ENCODE data around the gene ZBTB45.
"Not testable (repeated sequence)": the region's sequence is repeated elsewhere in the genome, so short reads cannot be mapped to it uniquely, and the experiment has no call there.

The ZBTB45 gene

DNA sequence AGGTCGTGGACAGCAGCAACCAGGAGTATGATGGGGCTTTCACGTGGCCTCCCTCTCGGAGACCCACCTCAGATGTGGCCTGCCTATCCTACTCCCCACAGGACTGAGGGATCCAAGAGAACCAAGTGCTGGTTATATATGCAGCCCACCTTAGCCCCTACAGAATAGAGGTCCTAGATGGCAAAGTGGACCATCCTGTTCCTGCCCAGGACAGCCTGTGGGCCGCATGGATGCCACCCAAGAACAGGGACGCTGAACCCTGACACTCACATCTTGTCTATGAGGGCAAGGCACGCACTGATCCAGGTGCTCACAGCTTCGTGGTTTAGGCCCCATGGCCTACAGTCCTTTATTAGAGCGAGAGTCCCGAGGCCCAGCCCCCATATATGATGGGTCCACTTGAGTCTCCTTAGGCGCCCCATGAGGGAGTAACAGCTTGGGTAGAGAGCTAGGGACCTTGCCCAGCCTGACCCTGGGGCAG, 6.4 kb downstream of the ZBTB45 start:
- H3K9me3 Mint-ChIP-seq: no peaks in the 10 kb centered on the region
- H3K27me3 Mint-ChIP-seq (ENCODE audit: low read depth): no peaks in the 10 kb centered on the region
- H3K4me3 Mint-ChIP-seq: peak overlapping the region in 1 of 3 experiments; percentile 68
- TF ChIP-seq, protein P1, sequence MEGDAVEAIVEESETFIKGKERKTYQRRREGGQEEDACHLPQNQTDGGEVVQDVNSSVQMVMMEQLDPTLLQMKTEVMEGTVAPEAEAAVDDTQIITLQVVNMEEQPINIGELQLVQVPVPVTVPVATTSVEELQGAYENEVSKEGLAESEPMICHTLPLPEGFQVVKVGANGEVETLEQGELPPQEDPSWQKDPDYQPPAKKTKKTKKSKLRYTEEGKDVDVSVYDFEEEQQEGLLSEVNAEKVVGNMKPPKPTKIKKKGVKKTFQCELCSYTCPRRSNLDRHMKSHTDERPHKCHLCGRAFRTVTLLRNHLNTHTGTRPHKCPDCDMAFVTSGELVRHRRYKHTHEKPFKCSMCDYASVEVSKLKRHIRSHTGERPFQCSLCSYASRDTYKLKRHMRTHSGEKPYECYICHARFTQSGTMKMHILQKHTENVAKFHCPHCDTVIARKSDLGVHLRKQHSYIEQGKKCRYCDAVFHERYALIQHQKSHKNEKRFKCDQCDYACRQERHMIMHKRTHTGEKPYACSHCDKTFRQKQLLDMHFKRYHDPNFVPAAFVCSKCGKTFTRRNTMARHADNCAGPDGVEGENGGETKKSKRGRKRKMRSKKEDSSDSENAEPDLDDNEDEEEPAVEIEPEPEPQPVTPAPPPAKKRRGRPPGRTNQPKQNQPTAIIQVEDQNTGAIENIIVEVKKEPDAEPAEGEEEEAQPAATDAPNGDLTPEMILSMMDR (IDR thresholded peaks at IDR 0.05; ENCODE audit: unreplicated experiment in 3 of 3): no peak
- peaks cover 12% of the 10 kb centered on the region for H3K4me1 Mint-ChIP-seq
- no peak overlapping the region for H3K27ac Mint-ChIP-seq
- H3K36me3 Mint-ChIP-seq (ENCODE audit: low read depth): peaks cover 7% of the 10 kb centered on the region

DNA sequence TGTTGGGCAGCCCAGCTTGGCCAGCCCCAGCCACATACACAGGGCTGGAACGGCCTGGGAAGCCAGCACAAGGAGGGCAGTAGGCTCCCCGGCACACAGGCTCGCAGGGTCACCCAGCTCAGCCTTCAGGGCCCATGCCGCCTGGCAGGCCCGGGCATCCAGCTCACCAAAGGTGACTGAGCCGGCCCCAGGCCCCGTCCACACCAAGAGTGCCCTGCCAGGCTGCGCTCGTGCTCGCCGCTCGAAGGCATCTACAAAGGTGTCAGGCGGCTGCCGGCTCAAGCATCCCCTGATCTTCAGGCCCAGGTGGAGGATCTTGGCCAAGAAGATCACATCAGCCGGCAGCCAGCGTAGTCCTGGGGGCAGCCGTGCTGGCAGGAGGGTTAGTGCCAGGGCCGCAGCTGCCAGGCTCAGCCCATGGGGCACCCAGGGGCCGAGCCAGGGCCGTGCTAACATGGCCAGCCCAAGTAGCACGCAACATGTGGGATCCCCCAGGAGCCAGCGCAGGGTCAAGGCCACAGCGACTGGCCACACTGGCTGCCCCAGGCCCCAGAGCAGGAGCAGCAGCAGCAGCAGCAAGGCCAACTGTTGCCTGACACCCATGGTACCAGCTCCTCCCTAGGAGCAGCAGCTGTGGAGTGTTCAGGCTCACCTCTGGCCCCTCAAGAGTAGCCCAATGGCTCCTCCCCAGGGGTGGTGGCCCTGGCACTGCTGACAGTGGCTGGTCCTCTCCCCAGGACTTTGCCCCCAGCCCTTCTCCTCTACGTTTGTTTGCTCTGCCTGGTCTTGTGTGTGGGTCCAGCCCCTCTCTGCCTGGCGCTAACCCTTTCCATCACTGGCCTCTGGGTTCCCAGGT, 8.0 kb downstream of the ZBTB45 start, which contains the start of gene SLC27A5:
Gene SLC27A5 (minus strand): TSS at position 640 of the 856 bp plus-strand sequence. CDS start 37 bp downstream, at position 603.
- H3K4me3 Mint-ChIP-seq: no peak within 1 kb of the TSS
- peaks cover 11% of the 10 kb centered on the region for H3K36me3 Mint-ChIP-seq (ENCODE audit: low read depth)
- H3K4me1 Mint-ChIP-seq: peaks cover 7% of the 10 kb centered on the region
- TF ChIP-seq, protein P1 (IDR thresholded peaks at IDR 0.05; ENCODE audit: unreplicated experiment in 3 of 3): no peak
- H3K9me3 Mint-ChIP-seq: peaks cover 6% of the 10 kb centered on the region
- H3K27ac Mint-ChIP-seq: no peak within 1 kb of the TSS
- no peaks in the 10 kb centered on the region for H3K27me3 Mint-ChIP-seq (ENCODE audit: low read depth)

DNA sequence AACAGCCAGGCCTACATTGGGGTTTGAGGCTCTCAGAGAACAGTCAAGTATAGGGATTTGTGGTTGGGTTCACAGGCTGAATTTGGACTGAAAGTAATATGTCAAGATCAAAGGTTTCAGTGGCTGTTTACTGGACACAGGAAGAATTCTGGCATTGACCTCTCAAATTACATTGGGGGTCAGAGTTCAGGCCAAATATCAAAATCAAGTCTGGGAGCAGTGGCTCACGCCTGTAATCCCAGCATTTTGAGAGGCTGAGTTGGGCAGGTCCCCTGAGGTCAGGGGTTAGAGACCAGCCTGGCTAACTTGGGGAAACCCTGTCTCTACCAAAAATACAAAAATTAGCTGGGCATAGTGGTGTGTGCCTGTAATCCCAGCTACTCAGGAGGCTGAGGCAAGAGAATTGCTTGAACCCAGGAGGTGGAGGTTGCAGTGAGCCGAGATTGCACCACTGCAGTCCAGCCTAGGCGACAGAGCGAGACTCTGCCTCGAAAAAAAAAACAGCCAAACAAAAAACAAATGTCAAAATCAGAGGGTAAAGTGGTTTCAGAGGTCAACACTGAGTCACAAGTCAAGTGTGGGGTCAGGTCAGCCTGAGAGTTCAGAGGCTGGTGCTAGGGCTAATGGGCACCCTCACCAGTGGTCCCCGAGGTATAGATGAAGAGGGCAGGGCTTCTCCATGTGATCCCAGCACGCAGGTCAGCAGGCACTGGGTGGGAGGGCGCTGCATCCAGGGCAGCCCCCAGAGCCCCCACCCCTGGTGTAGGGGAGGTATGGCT, 9.3 kb downstream of the ZBTB45 start:
- no peak overlapping the region for H3K27ac Mint-ChIP-seq
- H3K9me3 Mint-ChIP-seq: peaks cover 6% of the 10 kb centered on the region
- no peaks in the 10 kb centered on the region for H3K27me3 Mint-ChIP-seq (ENCODE audit: low read depth)
- TF ChIP-seq, protein P1 (IDR thresholded peaks at IDR 0.05; ENCODE audit: unreplicated experiment in 3 of 3): no peak
- peaks cover 4% of the 10 kb centered on the region for H3K36me3 Mint-ChIP-seq (ENCODE audit: low read depth)
- peak overlapping the region in 1 of 3 experiments; percentile 17 for H3K4me3 Mint-ChIP-seq
- H3K4me1 Mint-ChIP-seq: peaks cover under 1% of the 10 kb centered on the region

DNA sequence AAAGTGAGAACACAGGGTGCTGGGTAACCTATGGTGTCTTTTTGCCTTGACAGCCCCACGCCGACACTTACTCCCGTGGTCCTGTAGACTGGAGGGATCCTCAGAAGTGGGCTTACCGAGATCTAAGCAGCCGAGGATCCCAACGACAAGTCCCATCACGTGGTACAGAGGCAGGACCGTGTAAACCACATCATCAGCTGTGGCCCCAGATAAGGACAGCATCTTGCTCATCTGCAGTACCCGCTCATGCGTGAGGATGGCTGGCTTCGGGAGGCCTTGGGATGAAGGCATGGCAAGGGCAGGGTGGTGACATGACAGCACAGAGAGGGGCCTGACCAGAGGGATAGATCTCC, 9.9 kb downstream of the ZBTB45 start:
- TF ChIP-seq, protein P1 (IDR thresholded peaks at IDR 0.05; ENCODE audit: unreplicated experiment in 3 of 3): no peak
- Mint-ChIP-seq H3K27ac (no peak overlapping the region), H3K36me3 (ENCODE audit: low read depth) (peaks cover 4% of the 10 kb centered on the region), H3K4me3 (no peak overlapping the region), H3K9me3 (peaks cover 6% of the 10 kb centered on the region), H3K27me3 (ENCODE audit: low read depth) (no peaks in the 10 kb centered on the region), H3K4me1 (no peaks in the 10 kb centered on the region)

DNA sequence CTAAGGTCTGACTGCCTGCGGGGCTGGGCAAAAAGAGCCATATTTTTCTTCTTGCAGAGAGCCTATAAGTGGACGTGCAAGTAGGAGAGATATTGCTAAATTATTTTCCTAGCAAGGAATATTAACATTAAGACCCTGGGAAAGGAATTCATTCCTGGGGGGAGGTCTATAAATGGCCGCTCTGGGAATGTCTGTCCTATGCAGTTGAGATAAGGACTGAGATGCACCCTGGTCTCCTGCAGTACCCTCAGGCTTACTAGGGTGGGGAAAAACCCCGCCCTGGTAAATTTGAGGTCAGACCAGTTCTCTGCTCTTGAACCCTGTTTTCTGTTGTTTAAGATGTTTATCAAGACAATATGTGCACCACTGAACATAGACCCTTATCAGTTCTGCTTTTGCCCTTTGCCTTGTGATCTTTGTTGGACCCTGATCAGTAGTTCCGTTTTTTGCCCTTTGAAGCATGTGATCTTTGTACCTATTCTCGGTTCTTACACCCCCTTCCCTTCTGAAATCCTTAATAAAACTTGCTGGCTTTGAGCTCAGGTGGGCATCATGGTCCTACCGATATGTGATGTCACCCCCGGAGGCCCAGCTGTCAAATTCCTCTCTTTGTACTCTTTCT, 11.9 kb downstream of the ZBTB45 start:
- not testable (repeated sequence) for H3K4me3 Mint-ChIP-seq; H3K36me3 Mint-ChIP-seq (ENCODE audit: low read depth); H3K27me3 Mint-ChIP-seq (ENCODE audit: low read depth); H3K9me3 Mint-ChIP-seq; H3K27ac Mint-ChIP-seq; H3K4me1 Mint-ChIP-seq

DNA sequence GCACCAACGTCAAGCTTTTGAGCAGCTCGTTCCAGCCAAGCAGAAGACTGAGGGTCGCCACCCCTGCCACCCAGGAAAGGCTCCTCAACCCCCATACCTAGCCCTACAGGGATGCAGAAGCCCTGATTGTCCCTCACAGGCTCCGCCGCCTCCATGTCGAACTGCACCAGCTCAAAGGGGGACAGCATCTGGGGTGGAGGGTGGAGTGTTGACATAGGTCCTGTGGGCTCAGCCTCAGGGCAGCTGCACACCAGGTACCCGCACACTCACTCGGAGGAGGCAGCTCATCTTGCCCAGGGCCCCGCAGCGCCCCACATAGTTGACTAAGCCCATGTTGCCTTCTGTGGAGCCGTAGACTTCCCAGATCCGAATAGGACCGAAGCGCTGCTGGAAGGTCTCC, 19.4 kb downstream of the ZBTB45 start:
- TF ChIP-seq, protein P1 (IDR thresholded peaks at IDR 0.05; ENCODE audit: unreplicated experiment in 3 of 3): no peak
- Mint-ChIP-seq H3K27ac (no peak overlapping the region), H3K36me3 (ENCODE audit: low read depth) (no peaks in the 10 kb centered on the region), H3K4me1 (peaks cover 14% of the 10 kb centered on the region), H3K4me3 (peak overlapping the region; percentile 37 to 91 (median 53)), H3K9me3 (peaks cover 3% of the 10 kb centered on the region), H3K27me3 (ENCODE audit: low read depth) (peaks cover 4% of the 10 kb centered on the region)

Data from nephron (organoid).